ENCODE measurements around the gene COG8. TPM values are rescaled to one million over a fixed set of nuclear protein-coding genes. Genes with fewer than 3 reads are reported as not detected.
"Not testable (repeated sequence)": the region's sequence is repeated elsewhere in the genome, so short reads cannot be mapped to it uniquely, and the experiment has no call there.

Gene COG8
- total RNA-seq, 2 donors from 2014 or later = 24.4 to 31.8 TPM

- H3K4me1 ChIP-seq = no peaks in the 10 kb centered on the region
- H3K9me3 ChIP-seq = no peaks in the 10 kb centered on the region
- H3K27ac ChIP-seq = no peak overlapping the region
- peaks cover 86% of the 10 kb centered on the region for H3K36me3 ChIP-seq
- H3K27me3 ChIP-seq = no peaks in the 10 kb centered on the region
- TF ChIP-seq, protein P1, sequence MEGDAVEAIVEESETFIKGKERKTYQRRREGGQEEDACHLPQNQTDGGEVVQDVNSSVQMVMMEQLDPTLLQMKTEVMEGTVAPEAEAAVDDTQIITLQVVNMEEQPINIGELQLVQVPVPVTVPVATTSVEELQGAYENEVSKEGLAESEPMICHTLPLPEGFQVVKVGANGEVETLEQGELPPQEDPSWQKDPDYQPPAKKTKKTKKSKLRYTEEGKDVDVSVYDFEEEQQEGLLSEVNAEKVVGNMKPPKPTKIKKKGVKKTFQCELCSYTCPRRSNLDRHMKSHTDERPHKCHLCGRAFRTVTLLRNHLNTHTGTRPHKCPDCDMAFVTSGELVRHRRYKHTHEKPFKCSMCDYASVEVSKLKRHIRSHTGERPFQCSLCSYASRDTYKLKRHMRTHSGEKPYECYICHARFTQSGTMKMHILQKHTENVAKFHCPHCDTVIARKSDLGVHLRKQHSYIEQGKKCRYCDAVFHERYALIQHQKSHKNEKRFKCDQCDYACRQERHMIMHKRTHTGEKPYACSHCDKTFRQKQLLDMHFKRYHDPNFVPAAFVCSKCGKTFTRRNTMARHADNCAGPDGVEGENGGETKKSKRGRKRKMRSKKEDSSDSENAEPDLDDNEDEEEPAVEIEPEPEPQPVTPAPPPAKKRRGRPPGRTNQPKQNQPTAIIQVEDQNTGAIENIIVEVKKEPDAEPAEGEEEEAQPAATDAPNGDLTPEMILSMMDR (IDR thresholded peaks at IDR 0.05) = no peak
- DNase-seq (ENCODE audit: low spot score) = no peak
- no peak overlapping the region for H3K4me3 ChIP-seq
Observed at GRCh38 chr16:69367980-69368379, 28.6 kb upstream of the COG8 start.

DNA sequence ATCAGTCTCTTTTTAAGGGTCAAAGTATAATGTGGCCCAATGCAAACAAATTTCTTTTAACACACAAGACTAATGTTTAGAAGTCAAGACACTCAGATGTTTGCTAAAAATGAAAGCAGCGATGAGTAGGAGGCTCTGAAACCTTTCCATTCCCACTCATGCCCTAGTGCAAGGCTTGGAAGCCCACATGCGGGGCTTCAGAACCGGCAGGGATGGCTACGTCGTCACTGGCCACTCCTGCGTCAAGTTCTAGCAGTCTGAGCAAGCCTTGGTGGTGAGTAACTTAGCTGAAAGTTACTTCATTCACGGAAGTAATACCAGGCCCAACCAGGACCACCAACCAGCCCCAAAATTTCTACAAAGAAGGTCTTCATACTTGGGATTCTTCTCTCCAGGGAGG lies 27.1 kb upstream of the COG8 start:
- peaks cover 75% of the 10 kb centered on the region for H3K36me3 ChIP-seq
- no peak overlapping the region for H3K27ac ChIP-seq
- no peak for DNase-seq (ENCODE audit: low spot score)
- TF ChIP-seq, protein P1 (IDR thresholded peaks at IDR 0.05) = no peak
- no peaks in the 10 kb centered on the region for H3K27me3 ChIP-seq
- H3K9me3 ChIP-seq = no peaks in the 10 kb centered on the region
- H3K4me3 ChIP-seq = no peak overlapping the region
- no peaks in the 10 kb centered on the region for H3K4me1 ChIP-seq

GRCh38 chr16:69365901-69366300 lies 26.5 kb upstream of the COG8 start:
- H3K4me3 ChIP-seq = no peak overlapping the region
- H3K27ac ChIP-seq = no peak overlapping the region
- H3K36me3 ChIP-seq = peaks cover 75% of the 10 kb centered on the region
- no peaks in the 10 kb centered on the region for H3K27me3 ChIP-seq
- TF ChIP-seq, protein P1 (IDR thresholded peaks at IDR 0.05) = no peak
- H3K9me3 ChIP-seq = no peaks in the 10 kb centered on the region
- DNase-seq (ENCODE audit: low spot score) = no peak
- H3K4me1 ChIP-seq = no peaks in the 10 kb centered on the region

DNA sequence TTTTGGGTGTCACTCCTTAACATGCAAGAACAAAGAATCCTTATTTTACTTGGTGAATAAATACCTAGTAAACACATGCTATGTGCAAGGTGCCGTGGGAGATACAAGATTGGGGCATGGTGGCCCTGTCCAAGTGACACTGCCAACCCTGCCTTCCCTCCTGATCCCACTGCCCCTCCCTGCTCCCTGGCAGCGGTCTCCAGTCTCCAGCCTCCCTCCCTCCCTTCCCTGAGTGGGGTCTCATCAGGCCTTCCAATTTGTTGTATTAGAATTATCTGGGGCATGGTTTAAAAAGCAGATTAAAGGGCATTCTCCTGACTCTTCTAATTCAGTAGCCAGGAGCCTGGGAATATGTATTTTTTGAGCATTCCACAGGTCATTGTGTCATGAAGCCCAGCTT lies 24.7 kb upstream of the COG8 start:
- Histone ChIP-seq H3K36me3 (peaks cover 72% of the 10 kb centered on the region), H3K27me3 (no peaks in the 10 kb centered on the region), H3K9me3 (no peaks in the 10 kb centered on the region), H3K4me3 (no peak overlapping the region), H3K27ac (no peak overlapping the region), H3K4me1 (no peaks in the 10 kb centered on the region)
- no peak for DNase-seq (ENCODE audit: low spot score)
- TF ChIP-seq, protein P1 (IDR thresholded peaks at IDR 0.05) = no peak

DNA sequence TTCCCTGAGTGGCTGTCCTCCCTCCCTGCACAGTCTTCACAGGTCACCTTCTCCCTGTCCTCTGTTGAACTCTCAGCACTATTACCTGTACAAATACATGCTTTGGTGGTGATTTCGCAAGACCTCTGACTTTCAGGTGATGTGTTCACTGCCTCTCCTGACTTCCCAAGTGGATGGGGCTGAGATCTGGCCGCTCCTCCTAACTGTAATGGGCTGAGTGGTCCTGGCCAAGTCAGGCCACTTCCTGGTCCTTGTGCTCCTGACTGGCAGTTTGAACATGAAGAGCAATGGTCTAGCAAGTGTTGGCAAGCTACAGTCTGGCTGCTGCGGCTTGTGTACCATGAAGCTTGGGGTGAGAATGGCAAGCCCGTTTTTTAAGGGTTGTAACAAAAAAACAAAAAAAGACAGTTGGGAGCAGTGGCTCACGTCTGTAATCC lies 23.9 kb upstream of the COG8 start:
- Histone ChIP-seq H3K4me1 (no peaks in the 10 kb centered on the region), H3K9me3 (no peaks in the 10 kb centered on the region), H3K27ac (no peak overlapping the region), H3K27me3 (no peaks in the 10 kb centered on the region), H3K36me3 (peaks cover 64% of the 10 kb centered on the region), H3K4me3 (no peak overlapping the region)
- no peak for DNase-seq (ENCODE audit: low spot score)
- TF ChIP-seq, protein P1 (IDR thresholded peaks at IDR 0.05) = no peak

DNA sequence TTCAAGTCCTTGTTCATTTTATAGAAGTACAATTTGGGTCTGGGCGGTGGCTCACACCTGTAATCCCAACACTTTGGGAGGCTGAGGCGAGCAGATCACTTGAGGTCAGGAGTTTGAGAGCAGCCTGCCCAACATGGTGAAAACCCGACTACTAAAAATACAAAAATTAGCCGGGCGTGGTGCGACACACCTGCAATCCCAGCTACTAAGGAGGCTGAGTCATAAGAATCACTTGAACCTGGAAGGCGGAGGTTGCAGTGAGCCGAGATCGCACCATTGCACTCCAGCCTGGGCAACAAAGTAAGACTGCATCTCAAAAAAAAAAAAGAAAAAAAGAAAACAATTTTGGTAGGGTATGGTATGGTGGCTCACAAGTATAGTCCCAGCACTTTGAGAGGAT lies 20.7 kb upstream of the COG8 start:
- H3K4me3 ChIP-seq; H3K9me3 ChIP-seq; H3K27ac ChIP-seq; DNase-seq (ENCODE audit: low spot score); H3K27me3 ChIP-seq; H3K4me1 ChIP-seq: not testable (repeated sequence)
- H3K36me3 ChIP-seq = peaks cover 46% of the 10 kb centered on the region

Data from right atrium auricular region (tissue), 2 donors.